Measurements from ENCODE around the gene PAMR1.

Gene PAMR1

DNA sequence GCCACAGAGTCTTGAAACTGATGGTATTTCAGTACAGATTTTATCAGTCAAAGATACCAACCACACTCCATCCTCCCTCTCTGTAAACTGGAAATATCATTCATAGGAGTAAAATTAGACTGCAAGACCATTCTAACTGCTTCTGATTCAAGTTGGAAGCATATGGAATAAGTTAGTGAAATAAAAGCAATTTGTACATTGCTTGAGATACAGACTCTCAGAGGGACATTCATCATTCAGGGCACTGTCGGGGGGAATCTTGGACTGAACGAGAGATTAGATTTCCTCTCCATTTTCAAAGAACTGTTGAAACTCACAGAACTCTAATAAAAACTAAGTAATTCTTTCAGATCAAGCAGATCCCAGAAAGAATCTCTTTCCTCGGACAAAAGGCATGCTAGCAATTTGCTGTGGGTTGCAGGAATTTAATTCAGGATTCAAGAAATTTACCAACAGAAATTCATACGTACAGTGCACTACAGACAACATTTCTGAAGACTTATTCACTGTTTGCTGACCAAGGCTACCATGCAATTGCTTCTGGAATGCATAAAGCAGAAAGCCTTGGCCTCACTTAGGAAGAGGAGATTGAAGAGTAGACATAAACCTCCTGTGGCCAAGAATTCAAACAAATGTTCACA is 34.1 kb downstream of the PAMR1 start:
- in situ Hi-C loops (cut with MboI; ENCODE audit: low pct_unique_long_range_greater_than_20kb, low sequenced_read_pairs, unreplicated experiment), result no loop called here
- TF ChIP-seq, protein P1, sequence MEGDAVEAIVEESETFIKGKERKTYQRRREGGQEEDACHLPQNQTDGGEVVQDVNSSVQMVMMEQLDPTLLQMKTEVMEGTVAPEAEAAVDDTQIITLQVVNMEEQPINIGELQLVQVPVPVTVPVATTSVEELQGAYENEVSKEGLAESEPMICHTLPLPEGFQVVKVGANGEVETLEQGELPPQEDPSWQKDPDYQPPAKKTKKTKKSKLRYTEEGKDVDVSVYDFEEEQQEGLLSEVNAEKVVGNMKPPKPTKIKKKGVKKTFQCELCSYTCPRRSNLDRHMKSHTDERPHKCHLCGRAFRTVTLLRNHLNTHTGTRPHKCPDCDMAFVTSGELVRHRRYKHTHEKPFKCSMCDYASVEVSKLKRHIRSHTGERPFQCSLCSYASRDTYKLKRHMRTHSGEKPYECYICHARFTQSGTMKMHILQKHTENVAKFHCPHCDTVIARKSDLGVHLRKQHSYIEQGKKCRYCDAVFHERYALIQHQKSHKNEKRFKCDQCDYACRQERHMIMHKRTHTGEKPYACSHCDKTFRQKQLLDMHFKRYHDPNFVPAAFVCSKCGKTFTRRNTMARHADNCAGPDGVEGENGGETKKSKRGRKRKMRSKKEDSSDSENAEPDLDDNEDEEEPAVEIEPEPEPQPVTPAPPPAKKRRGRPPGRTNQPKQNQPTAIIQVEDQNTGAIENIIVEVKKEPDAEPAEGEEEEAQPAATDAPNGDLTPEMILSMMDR (IDR thresholded peaks at IDR 0.05; ENCODE audit: extremely low read depth, insufficient read depth, missing control alignments), result no peak
- no peak for DNase-seq (ENCODE audit: low spot score)

DNA sequence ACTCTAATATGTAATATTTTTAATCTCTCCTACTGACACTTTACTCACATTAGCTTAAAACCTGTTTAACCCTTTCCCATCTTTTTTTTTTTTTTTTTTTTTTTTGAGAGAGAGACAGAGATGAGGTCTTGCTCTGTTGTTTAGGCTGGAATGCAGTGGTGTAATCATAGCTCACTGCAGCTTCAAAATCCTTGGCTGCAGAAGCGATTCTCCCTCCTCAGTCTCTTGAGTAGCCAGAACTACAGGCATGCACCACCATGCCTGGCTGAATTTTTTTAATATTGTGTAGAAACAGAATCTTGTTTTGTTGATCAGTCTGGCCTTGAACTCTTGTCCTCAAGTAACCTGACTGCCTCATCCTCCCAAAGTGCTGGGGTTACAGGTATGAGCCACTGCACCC is 37.3 kb downstream of the PAMR1 start:
- TF ChIP-seq, protein P1 (IDR thresholded peaks at IDR 0.05; ENCODE audit: extremely low read depth, insufficient read depth, missing control alignments), result no peak
- in situ Hi-C loops (cut with MboI; ENCODE audit: low pct_unique_long_range_greater_than_20kb, low sequenced_read_pairs, unreplicated experiment), result no loop called here
- no peak for DNase-seq (ENCODE audit: low spot score)

DNA sequence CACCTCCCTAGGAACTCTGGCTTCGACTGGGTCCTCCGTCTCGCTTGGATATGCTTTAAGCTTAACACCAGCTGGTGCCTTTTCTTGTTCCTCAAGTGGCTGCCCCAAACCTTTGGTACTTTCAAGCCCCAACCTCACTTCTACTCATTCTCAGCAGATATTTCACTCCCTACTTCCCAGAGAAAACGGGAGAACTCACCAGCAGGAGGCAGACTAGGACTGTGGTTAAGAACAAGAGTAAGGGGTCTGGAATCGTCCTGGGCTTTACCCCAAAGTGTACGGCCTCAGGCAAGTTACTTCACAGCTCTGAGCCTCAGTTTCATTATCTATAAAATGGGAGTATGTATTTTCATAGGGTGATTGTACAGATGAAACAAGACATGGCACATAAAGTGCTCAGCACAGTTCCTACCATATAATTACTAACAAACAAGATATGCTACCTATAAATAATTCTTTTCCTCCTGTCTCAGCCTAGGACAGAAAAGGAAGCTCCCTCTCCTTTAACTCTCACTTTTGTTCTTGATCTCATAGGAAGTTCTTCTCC is 37.8 kb downstream of the PAMR1 start:
- TF ChIP-seq, protein P1 (IDR thresholded peaks at IDR 0.05; ENCODE audit: extremely low read depth, insufficient read depth, missing control alignments), result peak; percentile 46
- in situ Hi-C loops (cut with MboI; ENCODE audit: low pct_unique_long_range_greater_than_20kb, low sequenced_read_pairs, unreplicated experiment), result no loop called here
- DNase-seq (ENCODE audit: low spot score), result no peak

DNA sequence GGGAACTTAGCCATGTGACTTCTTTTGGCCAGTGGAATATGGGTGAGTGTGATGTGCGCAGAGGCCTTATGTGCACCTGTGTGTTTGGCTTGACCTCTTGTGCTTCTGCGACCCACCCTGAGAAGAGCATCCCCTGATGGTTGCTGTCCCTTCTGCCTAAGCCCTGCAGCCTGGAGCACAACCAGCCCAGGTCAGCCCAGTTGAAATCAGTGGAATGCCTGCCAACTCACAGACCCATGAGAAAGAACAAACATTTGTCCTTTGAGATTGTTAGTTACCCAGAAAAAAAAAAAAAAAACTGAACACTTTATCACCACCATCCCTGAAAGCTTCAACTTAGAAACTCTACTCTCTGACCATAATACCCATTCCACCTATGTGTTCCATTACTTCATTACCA is 38.5 kb downstream of the PAMR1 start:
- TF ChIP-seq, protein P1 (IDR thresholded peaks at IDR 0.05; ENCODE audit: extremely low read depth, insufficient read depth, missing control alignments), result no peak
- no peak for DNase-seq (ENCODE audit: low spot score)
- in situ Hi-C loops (cut with MboI; ENCODE audit: low pct_unique_long_range_greater_than_20kb, low sequenced_read_pairs, unreplicated experiment), result no loop called here

DNA sequence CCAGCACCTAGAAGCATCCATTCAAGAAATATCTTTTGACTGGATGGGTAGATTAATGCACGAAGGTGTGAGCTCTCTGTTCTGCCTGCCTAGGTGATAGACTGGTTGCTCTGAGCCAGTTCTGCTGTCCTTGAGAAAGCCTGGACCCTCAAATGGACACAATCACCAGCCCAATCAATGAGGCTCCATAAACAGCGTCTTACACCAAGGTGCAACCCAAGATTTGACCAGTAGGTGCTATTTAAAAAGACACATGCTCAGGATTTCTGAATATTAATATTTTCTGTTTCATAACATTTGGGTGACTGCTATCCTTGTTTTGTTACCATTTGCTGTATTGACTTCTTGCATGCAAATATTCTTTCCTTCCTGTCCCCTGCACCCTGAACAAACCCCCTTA is 39.0 kb downstream of the PAMR1 start:
- no peak for DNase-seq (ENCODE audit: low spot score)
- TF ChIP-seq, protein P1 (IDR thresholded peaks at IDR 0.05; ENCODE audit: extremely low read depth, insufficient read depth, missing control alignments), result no peak
- in situ Hi-C loops (cut with MboI; ENCODE audit: low pct_unique_long_range_greater_than_20kb, low sequenced_read_pairs, unreplicated experiment), result no loop called here

DNA sequence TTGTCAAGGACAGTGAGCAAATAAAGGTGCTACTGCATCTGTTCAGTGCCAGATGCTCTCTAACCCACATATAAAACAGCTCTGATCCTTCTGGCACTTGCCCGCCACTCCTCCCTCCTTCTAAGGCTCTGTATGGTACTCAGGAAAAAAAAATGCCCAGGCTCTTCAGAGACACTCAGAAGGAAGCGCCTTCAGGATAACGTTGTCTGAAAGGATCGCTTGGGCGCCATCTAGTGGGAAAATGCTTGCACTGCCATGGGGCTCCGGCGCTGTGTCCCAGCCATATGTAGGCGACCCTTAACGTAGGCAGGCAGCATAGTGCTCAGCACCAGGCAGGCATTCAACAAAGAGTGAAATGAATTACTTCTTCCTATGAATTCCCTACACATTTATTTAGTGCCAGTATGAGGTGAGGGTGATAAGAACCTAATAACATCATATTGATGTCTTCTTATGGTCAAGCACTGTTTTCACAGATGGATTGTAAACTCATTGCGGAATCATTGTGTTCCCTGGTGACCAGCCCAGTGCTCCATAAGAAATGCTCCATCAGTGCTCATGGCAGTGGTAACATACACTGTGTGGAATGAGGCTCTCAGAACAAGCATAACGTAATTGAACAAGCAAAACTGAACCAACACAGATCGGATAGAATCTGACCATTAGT is 39.6 kb downstream of the PAMR1 start:
- in situ Hi-C loops (cut with MboI; ENCODE audit: low pct_unique_long_range_greater_than_20kb, low sequenced_read_pairs, unreplicated experiment), result no loop called here
- TF ChIP-seq, protein P1 (IDR thresholded peaks at IDR 0.05; ENCODE audit: extremely low read depth, insufficient read depth, missing control alignments), result peak; percentile 96
- peak; percentile 65 for DNase-seq (ENCODE audit: low spot score)

Measured in GM13977 (cell line).